Activated effector memory CD4-positive, alpha-beta T cell treated with anti-CD3 and anti-CD28 coated beads, Interleukin-2, amount 50 U/mL, for 16 hours (primary cell): Measurements from ENCODE around the gene SPHK2.
A peak's percentile ranks its signal among the peaks of the same experiment; 100 is the strongest.
"Not testable (repeated sequence)": the region's sequence is repeated elsewhere in the genome, so short reads cannot be mapped to it uniquely, and the experiment has no call there.

ENCODE experiments used
- DNase-seq: peaks from one replicate; pipeline ENCODE4 v3.0.0-alpha.2; 2020

Gene SPHK2

GRCh38 chr19:48664476-48664875 is 45.2 kb downstream of the SPHK2 start:
- no peak for DNase-seq

DNA sequence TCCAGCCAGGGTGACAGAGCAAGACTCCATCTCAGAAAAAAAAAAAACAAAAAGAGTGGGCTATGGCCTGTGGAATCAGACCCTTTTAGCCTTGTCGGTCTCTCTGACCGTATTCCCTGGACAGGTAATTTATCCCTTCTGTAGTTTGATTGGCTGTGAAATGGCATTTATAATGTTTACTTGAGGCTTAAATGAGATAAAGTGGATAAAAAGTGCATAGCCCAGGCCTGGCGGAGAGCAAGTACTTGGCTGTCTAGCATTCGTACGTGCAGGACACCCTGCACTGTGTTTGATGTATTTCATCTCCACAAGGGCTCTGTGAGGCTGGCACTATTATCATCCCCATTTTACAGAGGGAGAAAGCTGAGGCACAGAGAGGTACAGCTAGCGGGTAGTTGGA is 46.5 kb downstream of the SPHK2 start:
- DNase-seq, result no peak

GRCh38 chr19:48668332-48668731 is 49.0 kb downstream of the SPHK2 start:
- DNase-seq, result no peak

GRCh38 chr19:48668761-48669160 is 49.5 kb downstream of the SPHK2 start:
- DNase-seq, result no peak

GRCh38 chr19:48669903-48670668 is 50.8 kb downstream of the SPHK2 start:
- DNase-seq, result no peak

GRCh38 chr19:48670699-48671445 is 51.6 kb downstream of the SPHK2 start:
- DNase-seq, result no peak

DNA sequence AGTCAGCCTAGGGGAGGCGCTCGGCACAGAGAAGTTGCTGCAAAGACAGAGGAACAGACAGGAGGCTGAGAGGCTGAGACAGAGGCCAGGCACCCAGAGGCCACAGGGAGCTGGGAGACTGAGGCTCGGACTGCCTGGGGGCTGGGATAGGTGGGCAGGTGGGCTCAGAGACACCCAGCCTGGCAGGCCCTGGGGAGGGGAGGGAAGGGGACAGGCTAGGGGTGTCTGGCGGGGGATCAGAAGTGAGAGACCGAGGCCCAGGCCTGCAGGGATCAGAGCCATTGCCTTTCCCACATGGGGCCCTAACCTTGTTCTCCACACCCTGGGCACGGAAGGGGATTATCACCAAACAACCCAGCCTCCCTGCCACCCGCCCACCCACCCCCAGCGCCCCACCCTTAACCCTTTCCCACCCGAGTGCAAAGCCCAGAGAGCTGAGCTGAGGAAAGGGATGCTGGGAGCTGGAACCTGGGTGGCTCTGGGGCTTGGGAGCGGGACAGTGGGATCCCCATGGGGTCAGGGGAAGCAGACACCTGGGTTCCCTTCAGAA is 52.2 kb downstream of the SPHK2 start:
- DNase-seq, result no peak

- DNase-seq, result no peak
Observed at GRCh38 chr19:48672994-48673393, 53.7 kb downstream of the SPHK2 start, which contains the start of gene NTN5. Gene NTN5, minus strand, starts transcription at chr19:48673017. Its CDS starts 2,031 bp downstream, at chr19:48670986.

DNA sequence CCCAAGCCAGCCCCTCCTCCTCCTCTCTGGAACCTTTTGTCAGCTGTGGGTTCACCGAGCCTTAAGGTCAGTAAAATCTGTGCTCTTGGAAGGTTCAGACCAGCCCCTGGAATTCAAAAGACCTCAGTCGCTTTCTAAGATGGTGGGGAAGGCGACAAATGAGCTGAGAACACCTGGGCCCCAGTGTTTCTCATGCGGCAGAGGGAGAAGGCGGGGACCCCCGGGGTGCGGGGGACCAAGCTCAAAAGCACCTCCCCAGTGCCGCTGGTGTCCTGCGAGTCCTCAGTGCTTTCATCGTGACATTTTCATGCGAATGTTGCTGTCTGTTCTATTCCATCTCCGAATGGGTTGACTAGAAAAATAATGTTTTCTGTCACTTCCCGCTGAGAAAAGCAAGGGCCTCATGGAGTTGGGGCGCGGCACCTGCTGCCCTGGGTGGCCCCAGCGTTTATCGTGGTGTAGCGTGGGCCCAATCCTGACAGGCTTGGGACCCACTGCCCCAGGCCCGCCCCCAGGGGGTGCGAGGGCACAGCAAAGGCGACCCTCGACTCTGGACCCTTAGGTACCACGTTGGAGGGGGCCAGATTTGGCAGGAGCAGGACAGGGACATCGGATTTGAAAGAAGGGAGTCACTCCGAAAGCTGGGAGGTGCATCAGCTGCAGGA is 54.3 kb downstream of the SPHK2 start:
- DNase-seq, result no peak

GRCh38 chr19:48674216-48674809 is 55.0 kb downstream of the SPHK2 start:
- no peak for DNase-seq

DNA sequence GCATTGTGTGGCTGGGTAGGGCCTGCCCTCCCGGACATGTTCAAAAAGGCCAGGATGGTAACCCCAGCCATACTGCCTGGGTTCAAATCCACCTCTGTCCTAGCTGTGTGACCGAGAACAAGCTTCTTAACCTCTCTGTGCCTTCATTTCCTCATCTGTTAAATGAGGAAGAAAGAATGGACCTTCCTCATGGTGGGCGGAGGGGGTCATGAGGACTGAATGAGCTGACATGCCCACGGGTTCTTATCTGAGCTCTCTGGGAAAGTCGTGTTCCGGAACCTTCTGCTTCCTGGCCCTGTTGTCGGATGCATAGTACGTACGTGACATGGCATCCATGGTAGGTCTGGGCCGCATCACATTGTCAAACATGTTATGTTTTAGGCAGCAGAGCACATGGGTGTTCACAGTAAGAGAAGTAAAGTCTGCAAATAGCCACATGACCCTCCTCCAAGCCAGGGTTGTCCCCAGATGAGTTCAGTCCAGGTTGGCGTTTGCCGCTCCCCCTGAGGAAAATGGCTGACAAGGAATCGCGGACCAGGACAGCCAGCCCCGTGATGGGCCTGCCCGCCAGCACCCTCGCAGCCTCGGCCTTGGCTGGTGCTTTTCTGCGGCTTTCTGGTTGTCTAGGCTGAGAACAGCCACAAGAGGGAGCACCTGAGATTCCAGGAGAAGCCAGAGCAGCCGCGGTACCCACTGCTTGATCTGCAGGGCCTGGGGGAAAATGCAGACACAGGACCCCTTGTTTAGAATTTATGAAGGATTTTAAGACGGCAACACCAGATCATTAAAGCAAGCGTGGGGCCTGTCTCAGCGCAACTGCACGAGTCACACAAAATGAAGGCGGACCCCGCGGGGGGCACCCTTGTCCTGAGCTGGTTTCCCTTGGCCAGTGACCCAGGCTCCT is 55.9 kb downstream of the SPHK2 start:
- DNase-seq, result peak; percentile 87

- DNase-seq, result no peak
Observed at GRCh38 chr19:48676487-48676886, 57.2 kb downstream of the SPHK2 start.

GRCh38 chr19:48676887-48677286 is 57.6 kb downstream of the SPHK2 start:
- DNase-seq, result no peak

- no peak for DNase-seq
Observed at GRCh38 chr19:48678201-48678600, 58.9 kb downstream of the SPHK2 start.

DNA sequence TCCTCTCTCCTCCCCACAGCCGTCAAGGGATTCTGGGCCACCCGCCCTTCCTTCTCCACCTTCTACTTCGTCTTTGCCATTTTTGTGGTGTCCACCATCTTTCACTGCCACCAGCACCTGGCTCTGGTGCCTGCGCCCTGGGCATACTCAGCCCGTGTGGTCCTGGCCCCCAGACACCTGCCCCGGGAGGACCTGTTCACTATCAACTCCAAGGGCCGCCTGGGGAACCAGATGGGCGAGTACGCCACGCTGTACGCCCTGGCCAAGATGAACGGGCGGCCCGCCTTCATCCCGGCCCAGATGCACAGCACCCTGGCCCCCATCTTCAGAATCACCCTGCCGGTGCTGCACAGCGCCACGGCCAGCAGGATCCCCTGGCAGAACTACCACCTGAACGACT is 60.7 kb downstream of the SPHK2 start:
- DNase-seq, result not testable (repeated sequence)
